Right lobe of liver (tissue), 4 donors: Measurements from ENCODE around the gene RPL22.

Experiments used
- CTCF ChIP-seq, 4 donors: fragments of 200-600 bp in 3 of 4; fragments of 450-650 bp in 1 of 4; IDR thresholded peaks; one replicate each; pipeline versions ENCODE4 v1.5.1 to v1.8.0; 2016 to 2022; ENCODE audit warnings: antibody characterized with exemption in 4 of 4, mild to moderate bottlenecking in 2 of 4
- POLR2A ChIP-seq: fragments of 450-650 bp; IDR thresholded peaks from one replicate; pipeline ENCODE4 v1.6.1; 2017; ENCODE audit warnings: antibody characterized with exemption, mild to moderate bottlenecking
- donor health status: DM: no; HTN: no; CAD: no.
- donor health status: DM: no; HTN: no; CAD: no.
- donor health status: DM: no; HTN: yes; CAD: no.

GRCh38 chr1:6150006-6150938 lies 49.1 kb downstream of the RPL22 start:
- TF ChIP-seq CTCF (IDR thresholded peaks at IDR 0.05) (no peak), POLR2A (no peak)
